WTC11 (cell line): Measurements from ENCODE around the gene SHOX. TPM values are rescaled to one million over a fixed set of nuclear protein-coding genes. Genes with fewer than 3 reads are reported as not detected.

Source experiments
- ATAC-seq: fragments of 200-7000 bp; cut with Tn5 transposase; 2 replicates; pipeline ENCODE4 v1.10.0; 2021; ENCODE audit warnings: mild to moderate bottlenecking, moderate library complexity
- CTCF ChIA-PET: fragments of 300-600 bp; sonication (Branson Sonifier 250); formaldehyde crosslinking; loops from one replicate; lab custom pipeline; 2021; ENCODE audit warnings: antibody characterized with exemption; lab: Charles Lee
- POLR2A ChIA-PET: fragments of 350-600 bp; sonication (Branson Sonifier 250); formaldehyde crosslinking; loops from one replicate; lab custom pipeline; 2021; ENCODE audit warnings: antibody characterized with exemption; lab: Charles Lee
- DNase-seq: peaks from one replicate; pipeline ENCODE4 v3.0.0; 2021; ENCODE audit warnings: low spot score
- H3K27ac Mint-ChIP-seq: 2 replicates; pipeline ENCODE4 v1.8.0; 2021; ENCODE audit warnings: mixed read lengths
- H3K27me3 Mint-ChIP-seq: 2 replicates; pipeline ENCODE4 v1.8.0; 2021; ENCODE audit warnings: low read depth, mild to moderate bottlenecking, moderate library complexity, mixed read lengths
- H3K36me3 Mint-ChIP-seq: 2 replicates; pipeline ENCODE4 v1.8.0; 2021; ENCODE audit warnings: mixed read lengths
- H3K4me1 Mint-ChIP-seq: 2 replicates; pipeline ENCODE4 v1.8.0; 2022; ENCODE audit warnings: mixed read lengths
- H3K4me3 Mint-ChIP-seq: 2 replicates; pipeline ENCODE4 v1.8.0; 2021; ENCODE audit warnings: mild to moderate bottlenecking, moderate library complexity, mixed read lengths
- H3K9me3 Mint-ChIP-seq: 2 replicates; pipeline ENCODE4 v1.8.0; 2021; ENCODE audit warnings: mixed read lengths
- CBFB ChIP-seq: sonication (generic); formaldehyde crosslinking; IDR thresholded peaks from 2 replicates; pipeline ENCODE4 v1.8.1; 2022; ENCODE audit warnings: mild to moderate bottlenecking, low read depth, missing genetic modification reagents
- FOXJ3 ChIP-seq: sonication (generic); formaldehyde crosslinking; IDR thresholded peaks from 2 replicates; pipeline ENCODE4 v1.9.0; 2021; ENCODE audit warnings: missing genetic modification reagents, mild to moderate bottlenecking, borderline replicate concordance
- KAT7 ChIP-seq: sonication (generic); formaldehyde crosslinking; IDR thresholded peaks from 2 replicates; pipeline ENCODE4 v1.8.1; 2023; ENCODE audit warnings: missing genetic modification reagents, mild to moderate bottlenecking, borderline replicate concordance
- NFYB ChIP-seq: sonication (generic); formaldehyde crosslinking; conservative IDR thresholded peaks from 2 replicates; pipeline ENCODE4 v1.8.0; 2022; ENCODE audit warnings: low read depth, missing genetic modification reagents
- SOX15 ChIP-seq: fragments of 250-450 bp; sonication (Bioruptor Pico); IDR thresholded peaks from 2 replicates; pipeline ENCODE4 v1.9.0; 2021; ENCODE audit warnings: mild to moderate bottlenecking
- ZNF121 ChIP-seq: sonication (generic); formaldehyde crosslinking; IDR thresholded peaks from 2 replicates; pipeline ENCODE4 v1.8.0; 2023; ENCODE audit warnings: missing genetic modification reagents
- ZNF263 ChIP-seq: sonication (generic); formaldehyde crosslinking; IDR thresholded peaks from 2 replicates; pipeline ENCODE4 v1.8.1; 2022; ENCODE audit warnings: low read depth, mild to moderate bottlenecking, moderate library complexity, missing genetic modification reagents
- ZNF396 ChIP-seq: fragments of 250-450 bp; sonication (Bioruptor Pico); IDR thresholded peaks from 2 replicates; pipeline ENCODE4 v1.8.0; 2021; ENCODE audit warnings: mild to moderate bottlenecking, moderate library complexity, borderline replicate concordance
- total RNA-seq: library from RNA; stranded (reverse); gene quantifications from 3 replicates; pipeline ENCODE4 v1.2.3, GENCODE V29; 2021
- TF ChIP-seq, protein P1 (sequence below): sonication (generic); formaldehyde crosslinking; IDR thresholded peaks from 2 replicates; pipeline ENCODE4 v1.8.1; 2022; ENCODE audit warnings: missing genetic modification reagents, borderline replicate concordance
- TF ChIP-seq, protein P2 (sequence below): sonication (generic); formaldehyde crosslinking; IDR thresholded peaks from 2 replicates; pipeline ENCODE4 v1.8.1; 2023; ENCODE audit warnings: mild to moderate bottlenecking, missing genetic modification reagents, borderline replicate concordance
- TF ChIP-seq, protein P3 (sequence below): sonication (generic); formaldehyde crosslinking; IDR thresholded peaks from 2 replicates; pipeline ENCODE4 v1.8.0; 2022; ENCODE audit warnings: mild to moderate bottlenecking, missing genetic modification reagents
- TF ChIP-seq, protein P4 (sequence below): sonication (generic); formaldehyde crosslinking; conservative IDR thresholded peaks from 2 replicates; pipeline ENCODE4 v1.8.1; 2023; ENCODE audit warnings: mild to moderate bottlenecking, low read depth, missing genetic modification reagents, moderate library complexity
- TF ChIP-seq, protein P5 (sequence below): sonication (generic); formaldehyde crosslinking; IDR thresholded peaks from 2 replicates; pipeline ENCODE4 v1.8.0; 2022; ENCODE audit warnings: mild to moderate bottlenecking, missing genetic modification reagents
- TF ChIP-seq, protein P6 (sequence below): fragments of 250-450 bp; sonication (Bioruptor Pico); IDR thresholded peaks from 2 replicates; pipeline ENCODE4 v1.9.0; 2021; ENCODE audit warnings: mild to moderate bottlenecking
- TF ChIP-seq, protein P7 (sequence below): fragments of 250-450 bp; sonication (Bioruptor Pico); IDR thresholded peaks from 2 replicates; pipeline ENCODE4 v1.9.0; 2021; ENCODE audit warnings: moderate library complexity, mild to moderate bottlenecking, inconsistent platforms, borderline replicate concordance
- TF ChIP-seq, protein P8 (sequence below): fragments of 250-450 bp; sonication (Bioruptor Pico); conservative IDR thresholded peaks from 2 replicates; pipeline ENCODE4 v1.9.0; 2021; ENCODE audit warnings: mild to moderate bottlenecking
- TF ChIP-seq, protein P9 (sequence below): sonication (generic); formaldehyde crosslinking; IDR thresholded peaks from 2 replicates; pipeline ENCODE4 v1.8.1; 2022; ENCODE audit warnings: mild to moderate bottlenecking, moderate library complexity, missing genetic modification reagents

SHOX gene
- total RNA-seq, 1 experiment from 2014 or later, result 0.09 TPM

DNA sequence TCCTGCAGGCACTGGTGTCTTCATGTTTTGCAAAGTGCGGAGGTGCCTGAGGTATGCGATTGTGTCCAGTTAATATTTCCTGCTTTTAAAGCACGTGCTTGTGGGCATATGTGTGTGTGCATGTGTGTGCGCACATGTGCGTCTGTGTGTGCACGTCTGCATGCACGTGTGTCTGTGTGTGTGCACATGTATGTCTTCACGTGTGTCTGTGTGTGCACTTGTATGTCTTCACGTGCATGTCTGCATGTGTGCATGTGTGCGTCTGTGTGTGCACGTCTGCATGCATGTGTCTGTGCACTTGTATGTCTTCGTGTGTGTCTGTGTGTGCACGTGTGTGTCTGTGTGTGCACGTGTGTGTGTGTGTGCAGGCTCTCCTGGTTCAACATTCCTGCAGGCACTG lies 49.5 kb downstream of the SHOX start:
- H3K27me3 Mint-ChIP-seq, result peaks cover 8% of the 10 kb centered on the region
- peaks cover 32% of the 10 kb centered on the region for H3K4me1 Mint-ChIP-seq
- no peaks in the 10 kb centered on the region for H3K36me3 Mint-ChIP-seq
- CTCF ChIA-PET, result no interaction called here
- H3K9me3 Mint-ChIP-seq, result peaks cover 9% of the 10 kb centered on the region
- no peak overlapping the region; the same call in 1 of the 2 replicates for H3K27ac Mint-ChIP-seq
- no peak overlapping the region for H3K4me3 Mint-ChIP-seq
- DNase-seq (no peak), ATAC-seq (no peak)
- POLR2A ChIA-PET, result no interaction called here
- TF ChIP-seq CBFB (CRISPR knock-in tag), result no peak
- TF ChIP-seq, protein P1, sequence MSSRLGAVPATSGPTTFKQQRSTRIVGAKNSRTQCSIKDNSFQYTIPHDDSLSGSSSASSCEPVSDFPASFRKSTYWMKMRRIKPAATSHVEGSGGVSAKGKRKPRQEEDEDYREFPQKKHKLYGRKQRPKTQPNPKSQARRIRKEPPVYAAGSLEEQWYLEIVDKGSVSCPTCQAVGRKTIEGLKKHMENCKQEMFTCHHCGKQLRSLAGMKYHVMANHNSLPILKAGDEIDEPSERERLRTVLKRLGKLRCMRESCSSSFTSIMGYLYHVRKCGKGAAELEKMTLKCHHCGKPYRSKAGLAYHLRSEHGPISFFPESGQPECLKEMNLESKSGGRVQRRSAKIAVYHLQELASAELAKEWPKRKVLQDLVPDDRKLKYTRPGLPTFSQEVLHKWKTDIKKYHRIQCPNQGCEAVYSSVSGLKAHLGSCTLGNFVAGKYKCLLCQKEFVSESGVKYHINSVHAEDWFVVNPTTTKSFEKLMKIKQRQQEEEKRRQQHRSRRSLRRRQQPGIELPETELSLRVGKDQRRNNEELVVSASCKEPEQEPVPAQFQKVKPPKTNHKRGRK, result no peak
- no peak for TF ChIP-seq KAT7 (CRISPR knock-in tag)
- TF ChIP-seq, protein P2, sequence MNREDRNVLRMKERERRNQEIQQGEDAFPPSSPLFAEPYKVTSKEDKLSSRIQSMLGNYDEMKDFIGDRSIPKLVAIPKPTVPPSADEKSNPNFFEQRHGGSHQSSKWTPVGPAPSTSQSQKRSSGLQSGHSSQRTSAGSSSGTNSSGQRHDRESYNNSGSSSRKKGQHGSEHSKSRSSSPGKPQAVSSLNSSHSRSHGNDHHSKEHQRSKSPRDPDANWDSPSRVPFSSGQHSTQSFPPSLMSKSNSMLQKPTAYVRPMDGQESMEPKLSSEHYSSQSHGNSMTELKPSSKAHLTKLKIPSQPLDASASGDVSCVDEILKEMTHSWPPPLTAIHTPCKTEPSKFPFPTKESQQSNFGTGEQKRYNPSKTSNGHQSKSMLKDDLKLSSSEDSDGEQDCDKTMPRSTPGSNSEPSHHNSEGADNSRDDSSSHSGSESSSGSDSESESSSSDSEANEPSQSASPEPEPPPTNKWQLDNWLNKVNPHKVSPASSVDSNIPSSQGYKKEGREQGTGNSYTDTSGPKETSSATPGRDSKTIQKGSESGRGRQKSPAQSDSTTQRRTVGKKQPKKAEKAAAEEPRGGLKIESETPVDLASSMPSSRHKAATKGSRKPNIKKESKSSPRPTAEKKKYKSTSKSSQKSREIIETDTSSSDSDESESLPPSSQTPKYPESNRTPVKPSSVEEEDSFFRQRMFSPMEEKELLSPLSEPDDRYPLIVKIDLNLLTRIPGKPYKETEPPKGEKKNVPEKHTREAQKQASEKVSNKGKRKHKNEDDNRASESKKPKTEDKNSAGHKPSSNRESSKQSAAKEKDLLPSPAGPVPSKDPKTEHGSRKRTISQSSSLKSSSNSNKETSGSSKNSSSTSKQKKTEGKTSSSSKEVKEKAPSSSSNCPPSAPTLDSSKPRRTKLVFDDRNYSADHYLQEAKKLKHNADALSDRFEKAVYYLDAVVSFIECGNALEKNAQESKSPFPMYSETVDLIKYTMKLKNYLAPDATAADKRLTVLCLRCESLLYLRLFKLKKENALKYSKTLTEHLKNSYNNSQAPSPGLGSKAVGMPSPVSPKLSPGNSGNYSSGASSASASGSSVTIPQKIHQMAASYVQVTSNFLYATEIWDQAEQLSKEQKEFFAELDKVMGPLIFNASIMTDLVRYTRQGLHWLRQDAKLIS (CRISPR knock-in tag), result no peak
- no peak for TF ChIP-seq NFYB
- TF ChIP-seq, protein P3, sequence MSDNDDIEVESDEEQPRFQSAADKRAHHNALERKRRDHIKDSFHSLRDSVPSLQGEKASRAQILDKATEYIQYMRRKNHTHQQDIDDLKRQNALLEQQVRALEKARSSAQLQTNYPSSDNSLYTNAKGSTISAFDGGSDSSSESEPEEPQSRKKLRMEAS (CRISPR knock-in tag), result no peak
- no peak for TF ChIP-seq SOX15 (CRISPR knock-in tag)
- TF ChIP-seq, protein P4, sequence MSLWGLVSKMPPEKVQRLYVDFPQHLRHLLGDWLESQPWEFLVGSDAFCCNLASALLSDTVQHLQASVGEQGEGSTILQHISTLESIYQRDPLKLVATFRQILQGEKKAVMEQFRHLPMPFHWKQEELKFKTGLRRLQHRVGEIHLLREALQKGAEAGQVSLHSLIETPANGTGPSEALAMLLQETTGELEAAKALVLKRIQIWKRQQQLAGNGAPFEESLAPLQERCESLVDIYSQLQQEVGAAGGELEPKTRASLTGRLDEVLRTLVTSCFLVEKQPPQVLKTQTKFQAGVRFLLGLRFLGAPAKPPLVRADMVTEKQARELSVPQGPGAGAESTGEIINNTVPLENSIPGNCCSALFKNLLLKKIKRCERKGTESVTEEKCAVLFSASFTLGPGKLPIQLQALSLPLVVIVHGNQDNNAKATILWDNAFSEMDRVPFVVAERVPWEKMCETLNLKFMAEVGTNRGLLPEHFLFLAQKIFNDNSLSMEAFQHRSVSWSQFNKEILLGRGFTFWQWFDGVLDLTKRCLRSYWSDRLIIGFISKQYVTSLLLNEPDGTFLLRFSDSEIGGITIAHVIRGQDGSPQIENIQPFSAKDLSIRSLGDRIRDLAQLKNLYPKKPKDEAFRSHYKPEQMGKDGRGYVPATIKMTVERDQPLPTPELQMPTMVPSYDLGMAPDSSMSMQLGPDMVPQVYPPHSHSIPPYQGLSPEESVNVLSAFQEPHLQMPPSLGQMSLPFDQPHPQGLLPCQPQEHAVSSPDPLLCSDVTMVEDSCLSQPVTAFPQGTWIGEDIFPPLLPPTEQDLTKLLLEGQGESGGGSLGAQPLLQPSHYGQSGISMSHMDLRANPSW, result no peak

DNA sequence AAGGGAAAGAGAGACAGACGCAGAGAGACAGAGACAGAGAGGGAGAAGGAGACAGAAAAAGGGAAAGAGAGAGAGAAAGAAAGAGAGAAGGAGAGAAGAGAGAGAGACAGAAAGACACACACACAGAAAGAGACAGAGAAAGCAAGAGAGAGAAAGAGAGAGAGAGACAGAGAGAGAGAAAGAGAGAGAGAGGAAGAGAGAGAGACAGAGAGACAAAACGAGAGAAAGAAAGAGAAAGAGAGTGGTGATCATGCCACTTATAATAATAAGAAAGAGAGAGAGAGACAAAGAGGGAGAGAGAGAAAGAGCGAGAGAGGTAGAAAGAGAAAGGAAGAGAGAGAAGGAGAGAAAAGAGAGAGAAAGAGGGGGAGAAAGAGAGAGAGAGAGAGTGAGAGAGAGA lies 51.4 kb downstream of the SHOX start:
- CTCF ChIA-PET, result no interaction called here
- H3K27me3 Mint-ChIP-seq, result peaks cover 8% of the 10 kb centered on the region
- POLR2A ChIA-PET, result no interaction called here
- TF ChIP-seq ZNF263 (CRISPR knock-in tag) (no peak), ZNF396 (CRISPR knock-in tag) (no peak), ZNF121 (CRISPR knock-in tag) (no peak), FOXJ3 (CRISPR knock-in tag) (no peak)
- TF ChIP-seq, protein P5, sequence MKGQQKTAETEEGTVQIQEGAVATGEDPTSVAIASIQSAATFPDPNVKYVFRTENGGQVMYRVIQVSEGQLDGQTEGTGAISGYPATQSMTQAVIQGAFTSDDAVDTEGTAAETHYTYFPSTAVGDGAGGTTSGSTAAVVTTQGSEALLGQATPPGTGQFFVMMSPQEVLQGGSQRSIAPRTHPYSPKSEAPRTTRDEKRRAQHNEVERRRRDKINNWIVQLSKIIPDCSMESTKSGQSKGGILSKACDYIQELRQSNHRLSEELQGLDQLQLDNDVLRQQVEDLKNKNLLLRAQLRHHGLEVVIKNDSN (CRISPR knock-in tag), result no peak
- TF ChIP-seq, protein P6, sequence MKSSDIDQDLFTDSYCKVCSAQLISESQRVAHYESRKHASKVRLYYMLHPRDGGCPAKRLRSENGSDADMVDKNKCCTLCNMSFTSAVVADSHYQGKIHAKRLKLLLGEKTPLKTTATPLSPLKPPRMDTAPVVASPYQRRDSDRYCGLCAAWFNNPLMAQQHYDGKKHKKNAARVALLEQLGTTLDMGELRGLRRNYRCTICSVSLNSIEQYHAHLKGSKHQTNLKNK (CRISPR knock-in tag), result no peak
- TF ChIP-seq, protein P7, sequence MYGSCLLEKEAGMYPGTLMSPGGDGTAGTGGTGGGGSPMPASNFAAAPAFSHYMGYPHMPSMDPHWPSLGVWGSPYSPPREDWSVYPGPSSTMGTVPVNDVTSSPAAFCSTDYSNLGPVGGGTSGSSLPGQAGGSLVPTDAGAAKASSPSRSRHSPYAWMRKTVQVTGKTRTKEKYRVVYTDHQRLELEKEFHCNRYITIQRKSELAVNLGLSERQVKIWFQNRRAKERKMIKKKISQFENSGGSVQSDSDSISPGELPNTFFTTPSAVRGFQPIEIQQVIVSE, result no peak
- TF ChIP-seq, protein P8, sequence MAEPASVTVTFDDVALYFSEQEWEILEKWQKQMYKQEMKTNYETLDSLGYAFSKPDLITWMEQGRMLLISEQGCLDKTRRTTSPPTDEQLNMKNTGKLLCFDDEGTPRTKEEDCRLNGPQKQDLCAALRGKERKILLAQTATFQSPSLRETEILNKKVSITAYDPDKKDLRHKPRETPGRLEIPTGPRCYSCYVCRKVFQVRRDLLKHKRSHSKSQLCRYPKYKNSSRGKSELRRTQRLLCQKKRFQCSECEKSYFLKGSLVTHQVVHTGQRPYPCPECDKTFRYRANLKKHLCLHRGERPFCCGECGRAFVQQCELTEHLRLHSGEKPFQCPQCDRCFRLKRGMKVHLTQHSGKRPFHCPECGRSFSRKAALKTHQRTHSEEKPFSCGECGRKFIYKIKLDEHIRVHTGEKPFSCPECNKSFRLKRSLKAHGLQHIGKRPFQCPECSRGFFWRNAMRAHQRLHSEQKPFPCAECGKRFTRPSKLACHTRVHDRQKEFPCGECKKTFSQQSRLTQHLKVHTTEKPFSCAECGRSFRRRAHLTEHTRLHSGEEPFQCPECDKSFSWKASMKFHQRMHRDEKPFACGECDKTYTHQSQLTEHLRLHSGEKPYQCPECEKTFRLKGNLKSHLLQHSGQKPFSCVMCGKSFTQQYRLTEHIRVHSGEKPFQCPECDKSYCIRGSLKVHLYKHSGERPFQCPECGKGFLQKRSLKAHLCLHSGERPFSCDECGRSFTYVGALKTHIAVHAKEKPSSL, result no peak
- TF ChIP-seq, protein P9, sequence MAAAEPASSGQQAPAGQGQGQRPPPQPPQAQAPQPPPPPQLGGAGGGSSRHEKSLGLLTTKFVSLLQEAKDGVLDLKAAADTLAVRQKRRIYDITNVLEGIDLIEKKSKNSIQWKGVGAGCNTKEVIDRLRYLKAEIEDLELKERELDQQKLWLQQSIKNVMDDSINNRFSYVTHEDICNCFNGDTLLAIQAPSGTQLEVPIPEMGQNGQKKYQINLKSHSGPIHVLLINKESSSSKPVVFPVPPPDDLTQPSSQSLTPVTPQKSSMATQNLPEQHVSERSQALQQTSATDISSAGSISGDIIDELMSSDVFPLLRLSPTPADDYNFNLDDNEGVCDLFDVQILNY (CRISPR knock-in tag), result no peak
- TF ChIP-seq, all 79 proteins: peak for 0
- H3K9me3 Mint-ChIP-seq, result peaks cover 17% of the 10 kb centered on the region
- H3K4me3 Mint-ChIP-seq, result no peak overlapping the region
- no peak for DNase-seq
- no peaks in the 10 kb centered on the region for H3K36me3 Mint-ChIP-seq
- H3K27ac Mint-ChIP-seq, result peak overlapping the region; percentile 7; the same call in 1 of the 2 replicates
- peaks cover 20% of the 10 kb centered on the region for H3K4me1 Mint-ChIP-seq
- no peak for ATAC-seq
